Chondrocyte (in vitro differentiated cells): ENCODE measurements around the gene RAP1A. TPM values are rescaled to one million over a fixed set of nuclear protein-coding genes. Genes with fewer than 3 reads are reported as not detected.

Source experiments
- DNase-seq: peaks from one replicate; pipeline ENCODE4 v3.0.0; 2021; ENCODE audit warnings: mixed read lengths, low spot score
- H3K27ac Mint-ChIP-seq: one replicate; pipeline ENCODE4 v1.8.0; 2021; ENCODE audit warnings: mild to moderate bottlenecking, moderate library complexity, mixed read lengths; ENCODE audit not compliant: unreplicated experiment
- H3K27me3 Mint-ChIP-seq: 2 replicates; pipeline ENCODE4 v1.8.0; 2021; ENCODE audit warnings: low read depth, mixed read lengths
- H3K36me3 Mint-ChIP-seq: 2 replicates; pipeline ENCODE4 v1.8.0; 2021; ENCODE audit warnings: low read depth, mixed read lengths
- H3K4me1 Mint-ChIP-seq: 2 replicates; pipeline ENCODE4 v1.8.0; 2021; ENCODE audit warnings: low read depth, mild to moderate bottlenecking, mixed read lengths
- H3K4me3 Mint-ChIP-seq: one replicate; pipeline ENCODE4 v1.8.0; 2021; ENCODE audit warnings: mild to moderate bottlenecking, moderate library complexity, mixed read lengths; ENCODE audit not compliant: unreplicated experiment
- H3K9me3 Mint-ChIP-seq: 2 replicates; pipeline ENCODE4 v1.8.0; 2021; ENCODE audit warnings: low read depth, mixed read lengths
- total RNA-seq: library from RNA; stranded (reverse); gene quantifications from 3 replicates; pipeline ENCODE4 v1.2.1, GENCODE V29; 2021
- TF ChIP-seq, protein P1 (sequence below): fragments of 200-600 bp; sonication (generic); IDR thresholded peaks from 2 replicates; pipeline ENCODE4 v1.5.0; 2021; ENCODE audit warnings: antibody characterized with exemption, mild to moderate bottlenecking, moderate library complexity

RAP1A gene
- total RNA-seq, 1 donor from 2014 or later = 60.5 TPM

DNA sequence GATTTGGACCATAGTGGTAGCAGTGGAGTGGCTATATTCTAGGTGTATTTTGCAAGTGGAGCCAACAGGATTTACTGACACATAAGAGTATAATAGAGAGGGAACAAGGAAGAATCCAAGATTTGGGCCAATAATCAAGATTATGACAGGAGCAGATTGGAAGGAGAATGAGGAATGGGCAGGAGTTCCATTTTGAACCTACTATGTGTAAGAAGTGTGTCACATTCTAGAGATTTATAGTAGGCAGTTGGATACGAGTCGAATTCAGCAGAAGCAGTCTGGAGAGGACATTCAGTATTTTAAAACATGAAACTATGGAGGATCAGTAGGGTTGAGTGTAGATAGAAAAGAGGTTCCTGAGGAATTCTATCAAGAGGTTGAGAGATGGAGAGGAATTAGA is 97.9 kb downstream of the RAP1A start:
- Mint-ChIP-seq H3K4me1 (peaks cover 18% of the 10 kb centered on the region), H3K27me3 (no peaks in the 10 kb centered on the region), H3K9me3 (no peaks in the 10 kb centered on the region), H3K27ac (no peak overlapping the region), H3K4me3 (no peak overlapping the region), H3K36me3 (peaks cover 5% of the 10 kb centered on the region)
- DNase-seq = no peak
- TF ChIP-seq, protein P1, sequence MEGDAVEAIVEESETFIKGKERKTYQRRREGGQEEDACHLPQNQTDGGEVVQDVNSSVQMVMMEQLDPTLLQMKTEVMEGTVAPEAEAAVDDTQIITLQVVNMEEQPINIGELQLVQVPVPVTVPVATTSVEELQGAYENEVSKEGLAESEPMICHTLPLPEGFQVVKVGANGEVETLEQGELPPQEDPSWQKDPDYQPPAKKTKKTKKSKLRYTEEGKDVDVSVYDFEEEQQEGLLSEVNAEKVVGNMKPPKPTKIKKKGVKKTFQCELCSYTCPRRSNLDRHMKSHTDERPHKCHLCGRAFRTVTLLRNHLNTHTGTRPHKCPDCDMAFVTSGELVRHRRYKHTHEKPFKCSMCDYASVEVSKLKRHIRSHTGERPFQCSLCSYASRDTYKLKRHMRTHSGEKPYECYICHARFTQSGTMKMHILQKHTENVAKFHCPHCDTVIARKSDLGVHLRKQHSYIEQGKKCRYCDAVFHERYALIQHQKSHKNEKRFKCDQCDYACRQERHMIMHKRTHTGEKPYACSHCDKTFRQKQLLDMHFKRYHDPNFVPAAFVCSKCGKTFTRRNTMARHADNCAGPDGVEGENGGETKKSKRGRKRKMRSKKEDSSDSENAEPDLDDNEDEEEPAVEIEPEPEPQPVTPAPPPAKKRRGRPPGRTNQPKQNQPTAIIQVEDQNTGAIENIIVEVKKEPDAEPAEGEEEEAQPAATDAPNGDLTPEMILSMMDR = no peak

DNA sequence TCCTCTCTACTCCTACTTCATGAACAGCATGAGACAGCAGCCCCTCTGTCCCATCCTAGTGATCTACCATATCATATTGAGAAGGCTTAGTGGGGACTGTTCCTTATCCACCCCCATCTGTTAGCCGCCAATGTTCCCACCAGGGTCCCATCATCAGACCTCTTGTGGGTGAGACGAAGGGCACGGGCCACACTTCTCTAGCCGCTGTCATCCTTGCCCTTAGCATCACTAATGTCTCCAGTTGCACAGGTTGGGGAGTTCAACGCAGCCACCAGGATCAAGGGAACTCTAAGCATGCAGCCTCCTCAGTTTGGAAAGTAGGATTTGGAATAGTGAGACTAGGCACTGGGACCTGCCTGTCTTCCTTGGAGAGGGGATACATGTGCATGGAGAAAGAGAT is 99.5 kb downstream of the RAP1A start:
- H3K36me3 Mint-ChIP-seq = peaks cover 4% of the 10 kb centered on the region
- no peaks in the 10 kb centered on the region for H3K27me3 Mint-ChIP-seq
- TF ChIP-seq, protein P1 = no peak
- H3K4me1 Mint-ChIP-seq = peaks cover 18% of the 10 kb centered on the region
- no peak overlapping the region for H3K27ac Mint-ChIP-seq
- H3K9me3 Mint-ChIP-seq = no peaks in the 10 kb centered on the region
- DNase-seq = no peak
- H3K4me3 Mint-ChIP-seq = no peak overlapping the region

DNA sequence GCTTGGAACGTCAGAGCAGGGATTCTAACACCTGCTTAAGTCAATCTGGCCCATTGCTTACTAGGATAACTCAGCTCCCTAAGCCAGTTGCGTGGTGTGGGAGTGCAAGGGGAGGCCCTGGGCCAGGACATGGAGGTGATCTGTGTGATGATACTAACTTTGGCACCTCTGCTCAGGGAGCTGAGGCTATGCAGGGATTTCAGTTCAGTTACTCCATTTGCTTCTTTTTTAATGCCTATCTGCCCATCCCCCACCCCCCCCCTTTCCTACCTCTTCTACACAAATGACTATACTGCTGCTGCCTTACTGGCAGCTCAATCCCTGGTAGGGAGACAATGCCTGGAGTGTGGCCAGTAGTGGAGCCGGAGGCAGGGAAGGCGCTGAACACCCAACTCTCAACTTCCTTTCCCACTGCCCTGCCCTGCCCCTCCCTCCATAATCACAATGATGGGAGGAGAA is 100.1 kb downstream of the RAP1A start:
- H3K27ac Mint-ChIP-seq = no peak overlapping the region
- TF ChIP-seq, protein P1 = no peak
- H3K4me1 Mint-ChIP-seq = peaks cover 18% of the 10 kb centered on the region
- no peak for DNase-seq
- peaks cover 4% of the 10 kb centered on the region for H3K36me3 Mint-ChIP-seq
- no peak overlapping the region for H3K4me3 Mint-ChIP-seq
- H3K9me3 Mint-ChIP-seq = no peaks in the 10 kb centered on the region
- H3K27me3 Mint-ChIP-seq = no peaks in the 10 kb centered on the region

DNA sequence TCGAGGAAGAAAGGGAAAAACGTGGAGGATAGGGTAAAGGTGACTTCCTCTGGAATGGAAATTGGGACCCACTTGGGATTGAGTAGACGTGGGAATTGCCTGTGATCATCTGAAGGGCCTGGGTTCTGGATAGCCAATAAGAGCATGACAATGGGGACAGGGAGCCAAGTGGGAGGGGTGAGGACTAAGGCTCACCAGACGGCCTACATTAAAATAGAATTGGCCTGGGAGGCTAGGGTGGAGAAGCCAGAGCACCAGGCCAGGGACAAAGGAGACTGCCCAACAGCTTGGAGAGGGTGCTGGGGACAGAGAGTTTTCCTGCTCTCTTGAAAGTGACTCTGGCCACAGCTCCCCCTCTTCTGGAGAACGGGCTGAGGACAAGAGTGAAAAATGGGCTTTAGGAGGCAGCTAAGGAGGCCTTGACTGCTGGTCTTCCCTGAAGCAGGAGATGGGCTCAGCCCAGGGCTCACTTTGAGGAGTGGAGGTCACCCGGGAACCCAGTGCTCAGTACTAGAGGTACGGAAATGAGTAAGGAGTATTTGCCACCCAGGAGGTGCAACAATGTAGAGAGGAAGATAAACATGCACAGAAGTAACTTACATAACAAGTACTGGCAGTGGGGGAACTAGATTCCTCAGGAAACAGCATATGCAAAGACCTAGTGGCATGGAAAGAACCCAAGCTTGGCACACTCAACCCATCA is 100.8 kb downstream of the RAP1A start:
- TF ChIP-seq, protein P1 = no peak
- H3K4me3 Mint-ChIP-seq = no peak overlapping the region
- H3K4me1 Mint-ChIP-seq = peaks cover 18% of the 10 kb centered on the region
- no peaks in the 10 kb centered on the region for H3K9me3 Mint-ChIP-seq
- peak overlapping the region; percentile 2 for H3K27ac Mint-ChIP-seq
- H3K36me3 Mint-ChIP-seq = peaks cover 4% of the 10 kb centered on the region
- DNase-seq = no peak
- H3K27me3 Mint-ChIP-seq = no peaks in the 10 kb centered on the region

DNA sequence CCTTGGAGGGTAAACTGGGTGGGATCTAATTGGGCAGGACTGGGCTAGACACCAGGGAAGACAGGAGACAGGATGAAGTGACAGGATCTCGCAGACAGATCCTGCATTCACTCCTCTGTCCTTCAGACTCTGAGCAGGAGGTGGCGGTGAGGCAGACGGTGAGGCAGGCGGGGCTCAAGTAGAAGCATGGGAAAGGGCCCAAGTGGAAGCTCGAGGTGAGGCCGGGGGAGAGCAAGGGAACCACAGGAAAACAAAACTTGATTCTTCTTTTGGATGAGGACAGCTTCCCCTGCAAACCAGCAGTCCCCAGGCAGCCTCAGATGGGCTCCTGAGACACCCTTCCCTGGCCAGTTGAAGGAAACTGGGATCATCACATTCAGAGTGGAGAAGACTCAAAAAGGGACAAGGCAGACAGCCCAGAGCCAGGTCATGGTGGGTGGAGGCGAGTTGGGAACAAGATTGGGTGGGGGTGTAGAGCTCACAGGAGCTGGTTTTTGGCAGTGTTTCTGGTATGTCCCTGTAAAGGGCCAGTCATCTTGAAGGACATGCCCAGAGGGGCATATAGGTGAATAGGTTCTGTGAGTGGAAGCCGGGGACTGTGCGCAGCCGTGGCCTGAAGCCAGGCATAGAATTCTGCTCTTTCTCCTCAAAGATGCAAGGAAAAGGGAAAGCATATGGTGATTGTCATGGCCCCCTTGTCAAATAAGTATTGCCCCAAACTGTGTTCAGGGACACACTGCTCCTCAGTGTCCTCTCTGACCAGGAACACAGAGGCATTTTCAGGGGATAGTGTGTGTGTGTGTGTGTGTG is 101.6 kb downstream of the RAP1A start:
- DNase-seq = no peak
- peak overlapping the region; percentile 46 for H3K27ac Mint-ChIP-seq
- H3K4me3 Mint-ChIP-seq = no peak overlapping the region

More for the DNA sequence above, 101.6 kb downstream of the RAP1A start:
- H3K36me3 Mint-ChIP-seq = peaks cover 4% of the 10 kb centered on the region
- no peaks in the 10 kb centered on the region for H3K27me3 Mint-ChIP-seq
- H3K4me1 Mint-ChIP-seq = peaks cover 18% of the 10 kb centered on the region
- H3K9me3 Mint-ChIP-seq = no peaks in the 10 kb centered on the region
- TF ChIP-seq, protein P1 = no peak
